H1 (cell line): ENCODE results near the gene CIB4. TPM values are rescaled to one million over a fixed set of nuclear protein-coding genes. Genes with fewer than 3 reads are reported as not detected.

Source experiments
- POU5F1 ChIP-seq: IDR thresholded peaks from 2 replicates; pipeline ENCODE4 v1.6.1; 2011; ENCODE audit warnings: low read depth, mild to moderate bottlenecking, low read length, moderate library complexity
- SUZ12 ChIP-seq: fragments of 200-600 bp; sonication (generic); IDR thresholded peaks from 2 replicates; pipeline ENCODE4 v1.6.1; 2012; ENCODE audit warnings: mild to moderate bottlenecking, inconsistent platforms, low read length, moderate library complexity, mixed read lengths
- polyA plus RNA-seq, 7 experiments: library from polyadenylated mRNA; depleted of rRNA in 3 of 7; stranded (reverse) in 5 of 7; unstranded in 2 of 7; fragments of >200 nt in 5 of 7; fragments of 200-250 nt in 2 of 7; gene quantifications; 1 replicate in 5 of 7; 2 replicates in 1 of 7; 4 replicates in 1 of 7; pipeline versions ENCODE4 v1.2.1 to v1.2.3, GENCODE V29; 2011 to 2013; ENCODE audit warnings: missing spikeins in 2 of 7, mixed read lengths in 2 of 7
- total RNA-seq: library from RNA; stranded (reverse); fragmentation: NEBNext Ultra II Directional; extraction: Animal tissue kit (Norgen Biotek cat#: 25700); gene quantifications from 2 replicates; pipeline ENCODE4 v1.2.1, GENCODE V29; 2021
- TF ChIP-seq, protein P1 (sequence below), 3 experiments: IDR thresholded peaks; 1 replicate in 2 of 3; 2 replicates in 1 of 3; pipeline versions ENCODE4 v1.5.1 to v1.6.1; 2011; ENCODE audit warnings: low read length in 3 of 3, mild to moderate bottlenecking in 3 of 3, inconsistent platforms in 2 of 3, low read depth in 1 of 3, moderate library complexity in 1 of 3; ENCODE audit not compliant: insufficient read depth in 1 of 3; ENCODE audit errors: control extremely low read depth in 1 of 3

Gene CIB4
- total and polyA plus RNA-seq, 2 of the 8 experiments (the other 6 are each of a cell fraction or from before 2014, with no cell fraction given): not detected

DNA sequence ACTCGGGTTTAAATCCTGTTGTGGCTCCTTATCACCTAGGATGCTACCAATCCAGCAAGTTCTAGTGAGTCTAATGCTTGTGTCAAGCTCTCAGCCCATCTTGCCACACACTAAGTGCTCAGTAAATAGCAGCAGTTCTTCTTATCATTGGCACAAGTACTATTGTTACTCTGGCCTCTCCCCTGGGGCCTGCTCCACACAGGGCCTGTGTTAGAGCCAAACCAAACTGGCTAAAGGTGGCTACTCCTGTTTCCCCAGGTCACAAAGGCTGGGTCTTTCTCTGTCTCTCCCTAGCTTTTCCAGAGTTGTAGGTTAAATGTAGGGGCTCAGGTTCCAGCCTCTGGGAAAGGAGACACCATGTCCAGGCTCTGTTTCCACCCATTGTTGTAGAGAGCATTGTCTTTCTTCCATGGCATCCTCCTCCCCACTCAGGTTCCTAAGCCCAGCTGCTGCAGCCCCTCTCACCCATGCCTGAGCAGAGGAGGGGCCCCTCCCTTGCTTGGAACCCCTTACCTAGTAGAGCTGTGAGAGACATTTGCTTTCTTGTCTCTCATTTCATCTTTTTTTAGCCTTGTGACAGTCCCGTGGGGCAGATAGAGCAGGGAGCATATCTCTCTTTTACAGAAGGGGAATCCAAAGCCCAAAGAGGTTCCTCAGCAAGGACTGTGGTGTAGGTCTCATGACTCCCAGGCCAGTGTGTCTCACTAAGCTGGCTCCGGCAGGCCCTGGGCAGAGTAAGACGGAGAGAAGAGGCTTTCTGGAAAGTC is 106.9 kb downstream of the CIB4 start (continued):
- TF ChIP-seq, protein P1, sequence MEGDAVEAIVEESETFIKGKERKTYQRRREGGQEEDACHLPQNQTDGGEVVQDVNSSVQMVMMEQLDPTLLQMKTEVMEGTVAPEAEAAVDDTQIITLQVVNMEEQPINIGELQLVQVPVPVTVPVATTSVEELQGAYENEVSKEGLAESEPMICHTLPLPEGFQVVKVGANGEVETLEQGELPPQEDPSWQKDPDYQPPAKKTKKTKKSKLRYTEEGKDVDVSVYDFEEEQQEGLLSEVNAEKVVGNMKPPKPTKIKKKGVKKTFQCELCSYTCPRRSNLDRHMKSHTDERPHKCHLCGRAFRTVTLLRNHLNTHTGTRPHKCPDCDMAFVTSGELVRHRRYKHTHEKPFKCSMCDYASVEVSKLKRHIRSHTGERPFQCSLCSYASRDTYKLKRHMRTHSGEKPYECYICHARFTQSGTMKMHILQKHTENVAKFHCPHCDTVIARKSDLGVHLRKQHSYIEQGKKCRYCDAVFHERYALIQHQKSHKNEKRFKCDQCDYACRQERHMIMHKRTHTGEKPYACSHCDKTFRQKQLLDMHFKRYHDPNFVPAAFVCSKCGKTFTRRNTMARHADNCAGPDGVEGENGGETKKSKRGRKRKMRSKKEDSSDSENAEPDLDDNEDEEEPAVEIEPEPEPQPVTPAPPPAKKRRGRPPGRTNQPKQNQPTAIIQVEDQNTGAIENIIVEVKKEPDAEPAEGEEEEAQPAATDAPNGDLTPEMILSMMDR (IDR thresholded peaks at IDR 0.05; ENCODE audit: control extremely low read depth in 1 of 3, insufficient read depth in 1 of 3, low read depth in 1 of 3, low read length in 3 of 3): no peak
- TF ChIP-seq SUZ12 (no peak), POU5F1 (no peak)
- TF ChIP-seq, all 59 proteins: peak for 0
